GM18505 (cell line): ENCODE measurements around the gene CKB.

Experiments used
- ATAC-seq: cut with Tn5 transposase; IDR thresholded peaks from one replicate; pipeline ENCODE4 v1.9.1; 2021; ENCODE audit not compliant: unreplicated experiment
- POLR2A ChIP-seq: IDR thresholded peaks from 4 replicates; pipeline ENCODE4 v1.6.1; 2011; ENCODE audit warnings: borderline replicate concordance; ENCODE audit not compliant: insufficient read depth, insufficient read length; ENCODE audit errors: extremely low read depth

Gene CKB

GRCh38 chr14:103522649-103523574 lies at the start of gene CKB:
Gene CKB, minus strand, starts transcription at chr14:103522830. Its CDS starts 337 bp downstream, at chr14:103522493.
- ATAC-seq: no peak
- no peak for TF ChIP-seq POLR2A

DNA sequence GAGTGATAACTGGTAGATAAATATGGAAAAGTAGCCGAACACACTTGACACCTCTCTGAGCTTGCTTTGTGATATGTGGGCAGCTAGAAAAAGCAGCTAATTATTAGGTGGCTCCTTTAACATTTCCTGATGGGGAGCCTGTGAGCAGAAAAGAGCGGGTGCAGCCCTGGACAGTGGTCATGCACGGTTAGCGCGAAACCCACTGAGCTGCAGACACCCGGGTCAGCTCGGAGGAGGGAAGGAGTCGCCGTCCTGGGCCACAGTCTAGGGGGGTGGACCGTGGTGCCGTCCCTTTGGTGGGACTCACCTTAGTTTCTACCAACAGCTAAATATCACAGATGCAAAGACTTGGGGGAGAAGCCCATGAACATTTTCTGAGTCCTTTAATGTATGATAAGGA lies 46.8 kb upstream of the CKB start:
- ATAC-seq: no peak
- TF ChIP-seq POLR2A: no peak

DNA sequence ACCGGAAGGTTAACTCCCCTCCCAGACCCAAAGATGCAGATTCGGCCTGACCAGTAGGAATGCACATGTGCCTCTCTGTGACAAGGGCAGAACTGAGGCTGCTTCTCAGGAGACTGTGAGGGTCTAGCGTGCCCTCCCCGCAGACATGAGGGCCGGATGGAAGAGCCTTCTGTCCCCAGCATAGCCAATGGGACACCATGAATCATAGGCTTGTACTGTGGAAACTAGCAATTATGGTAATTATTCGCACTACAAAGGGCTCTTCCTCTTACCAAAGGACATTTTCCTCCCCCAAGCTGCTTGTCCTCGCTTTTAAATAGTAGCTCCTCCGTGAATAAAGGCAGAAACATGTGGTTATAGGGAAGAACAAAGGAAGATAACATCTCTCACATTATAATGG lies 46.3 kb upstream of the CKB start:
- no peak for TF ChIP-seq POLR2A
- no peak for ATAC-seq

- no peak for ATAC-seq
- TF ChIP-seq POLR2A: no peak
Measured at GRCh38 chr14:103563844-103564505, 41.3 kb upstream of the CKB start.

DNA sequence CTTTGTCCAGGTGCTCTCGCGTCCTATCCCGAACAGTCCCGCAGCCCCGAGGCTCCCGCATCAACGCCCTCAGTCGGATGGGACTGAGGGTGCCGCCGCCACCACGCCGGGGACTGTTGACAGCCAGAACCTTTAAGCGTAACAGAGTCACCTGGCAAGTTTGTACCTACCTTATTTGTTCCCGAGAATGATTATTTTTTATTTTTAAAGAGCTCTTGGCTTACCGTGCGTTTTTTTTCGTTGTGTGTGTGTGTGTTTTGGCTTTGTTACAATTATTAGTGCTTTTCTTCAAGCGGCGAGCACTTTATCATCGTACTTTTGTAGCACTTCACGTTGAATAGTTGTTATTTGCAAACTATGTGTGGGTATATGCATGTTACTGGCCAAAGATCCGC lies 40.6 kb upstream of the CKB start:
- TF ChIP-seq POLR2A: no peak
- ATAC-seq: no peak

DNA sequence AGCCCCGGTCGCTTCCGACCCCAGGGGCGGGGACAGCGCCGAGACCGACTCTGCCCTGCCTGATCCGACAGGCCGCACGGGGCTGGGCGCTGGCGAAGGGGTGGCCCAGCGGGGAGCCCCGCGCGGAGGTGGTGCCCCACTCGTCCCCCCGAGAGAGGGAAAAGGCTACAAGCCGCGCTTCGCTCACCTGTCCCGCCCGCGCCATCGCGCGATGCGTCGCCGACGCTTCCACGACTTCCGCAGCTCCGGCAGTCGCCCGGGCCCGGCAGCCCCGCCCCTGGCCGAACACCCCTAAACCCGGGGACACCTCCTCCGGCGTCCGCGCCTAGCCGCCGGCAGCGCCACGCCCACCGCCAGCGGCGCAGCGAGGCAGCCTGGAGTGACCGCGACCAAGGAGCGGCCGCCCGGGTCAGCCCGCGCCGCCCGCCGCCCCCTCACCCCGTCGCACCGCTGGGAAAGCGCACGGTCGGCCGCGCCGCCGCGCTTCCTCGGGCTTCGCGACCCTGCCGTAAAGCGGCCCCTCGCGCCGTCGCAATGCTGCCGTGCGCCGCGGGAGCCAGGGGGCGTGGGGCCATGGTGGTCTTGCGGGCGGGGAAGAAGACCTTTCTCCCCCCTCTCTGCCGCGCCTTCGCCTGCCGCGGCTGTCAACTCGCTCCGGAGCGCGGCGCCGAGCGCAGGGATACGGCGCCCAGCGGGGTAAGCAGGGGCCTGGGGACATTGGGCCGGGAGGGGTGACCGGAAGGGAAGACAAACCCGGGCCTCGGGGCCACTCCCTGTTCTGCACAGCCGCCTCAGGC lies 40.0 kb upstream of the CKB start, which contains the start of the genes BAG5 and COA8:
TSS of gene BAG5 (minus strand) at position 229 of the 797 bp plus-strand sequence. CDS start 1,493 bp downstream, outside the sequence.
TSS of gene COA8 (plus strand) at position 532 of the 797 bp plus-strand sequence. CDS start at position 574, 42 bp downstream.
- ATAC-seq: peak; percentile 78
- peak; percentile 82 for TF ChIP-seq POLR2A

DNA sequence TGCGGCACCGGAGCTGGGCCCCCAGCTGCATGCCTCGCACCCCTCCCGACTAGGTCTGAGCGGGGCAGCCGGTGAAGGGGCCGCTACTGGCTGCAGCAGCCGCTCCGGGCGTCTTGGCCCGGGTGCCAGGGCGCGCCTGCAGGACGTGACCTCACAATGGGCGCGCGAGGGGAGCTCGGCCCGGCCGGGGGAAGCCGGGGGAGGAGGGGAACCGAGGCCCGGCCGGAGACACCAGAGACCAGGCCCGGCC lies 39.5 kb upstream of the CKB start:
- no peak for TF ChIP-seq POLR2A
- ATAC-seq: peak; percentile 42

DNA sequence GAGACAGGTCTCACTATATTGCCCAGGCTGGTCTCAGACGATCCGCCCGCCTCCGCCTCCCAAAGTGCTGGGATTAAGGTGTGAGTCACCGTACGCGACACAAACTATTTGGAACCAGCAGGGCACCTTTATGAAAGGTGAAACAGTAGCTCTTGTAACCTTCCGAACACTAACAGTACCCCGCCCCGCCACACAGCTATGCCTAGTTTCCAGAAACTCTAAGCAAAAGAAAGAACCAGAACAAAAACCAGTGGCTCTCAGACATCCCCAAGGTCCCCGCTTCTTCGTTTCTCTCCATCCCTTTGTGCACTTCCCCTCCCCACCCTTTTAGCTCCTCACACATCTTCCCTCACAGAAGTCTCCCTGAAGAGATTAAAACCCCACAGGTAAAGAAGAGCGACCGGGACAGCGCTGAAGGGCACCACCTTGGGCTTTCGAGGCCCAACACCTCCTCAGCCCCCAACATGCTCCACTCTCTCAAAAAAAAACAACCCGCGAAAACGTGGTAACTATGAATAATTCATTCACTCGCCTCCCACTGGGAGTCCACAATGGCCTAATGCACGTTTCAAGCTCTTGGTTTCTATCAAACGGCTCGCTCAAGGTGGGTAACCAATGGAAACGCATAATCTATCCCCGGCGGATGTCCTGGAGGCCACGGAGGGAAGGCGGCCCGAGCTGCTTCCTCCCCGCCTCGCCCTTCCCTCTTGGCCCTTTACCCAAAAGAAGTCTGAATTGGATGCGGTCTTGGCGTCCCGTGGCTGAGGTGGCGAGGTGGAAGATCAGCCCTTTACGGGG lies 39.0 kb upstream of the CKB start:
- TF ChIP-seq POLR2A: no peak
- peak; percentile 6 for ATAC-seq

GRCh38 chr14:103560691-103561090 lies 38.1 kb upstream of the CKB start:
- ATAC-seq: no peak
- no peak for TF ChIP-seq POLR2A

DNA sequence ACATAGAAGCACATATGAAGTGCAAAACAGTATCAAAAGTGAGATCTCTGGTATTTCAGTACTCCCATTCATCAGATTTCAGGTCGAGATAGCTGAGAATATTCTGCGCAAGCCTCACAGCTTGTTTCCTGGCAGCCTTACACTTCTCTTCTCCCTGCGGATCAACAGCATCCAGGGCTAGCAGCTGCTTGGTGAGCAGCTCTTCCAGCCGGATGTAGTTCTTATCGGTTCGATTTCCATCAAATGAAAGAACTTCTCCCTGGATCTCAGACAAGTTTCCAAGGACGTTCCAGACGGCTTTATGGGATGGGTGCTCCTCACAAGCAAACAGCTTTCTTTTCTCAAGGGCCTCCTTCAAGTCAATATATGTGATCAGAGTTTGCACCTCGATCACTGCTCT lies 37.1 kb upstream of the CKB start:
- ATAC-seq: no peak
- no peak for TF ChIP-seq POLR2A

DNA sequence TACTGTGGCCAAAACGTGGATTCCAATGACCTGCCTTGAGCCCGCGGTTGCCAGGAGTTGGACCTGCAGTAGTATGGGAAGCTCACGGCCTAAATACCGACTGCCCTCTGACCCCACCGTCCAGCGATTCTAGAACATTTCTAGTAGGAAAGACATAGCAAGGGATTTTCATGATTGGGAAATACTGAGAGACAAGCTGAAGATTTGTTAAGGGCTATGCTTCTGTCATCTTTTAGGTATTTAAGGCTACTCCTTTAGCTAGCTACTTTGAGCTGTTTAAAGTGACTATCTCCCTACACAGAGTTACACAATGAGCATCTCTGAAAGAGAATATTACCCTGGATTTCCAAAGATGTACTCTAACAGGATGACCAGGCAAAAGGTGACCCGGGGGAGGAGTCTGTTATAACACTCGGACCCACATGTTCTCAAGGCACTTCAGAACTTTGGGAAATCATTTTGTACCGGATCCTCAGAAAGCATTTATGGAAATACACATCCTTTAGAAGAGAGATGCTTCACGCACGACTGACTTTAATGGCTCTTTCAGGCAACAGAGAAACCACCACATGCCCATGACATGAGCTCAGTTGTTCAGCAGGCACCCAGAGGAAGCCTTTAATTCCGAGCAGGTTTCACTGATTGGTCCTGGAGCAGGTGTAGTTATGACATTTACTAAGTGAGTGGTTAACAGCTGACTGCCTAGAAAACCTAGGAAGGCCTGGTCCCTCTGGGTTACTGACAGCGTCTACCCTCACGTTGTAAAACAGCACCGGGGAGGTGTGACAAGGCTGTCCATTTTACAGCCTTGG lies 35.6 kb upstream of the CKB start:
- no peak for ATAC-seq

More for the DNA sequence above, 35.6 kb upstream of the CKB start:
- TF ChIP-seq POLR2A: no peak
